KBM-7 (cell line): Measurements from ENCODE around the gene TEX11.
"Not testable (repeated sequence)": the region's sequence is repeated elsewhere in the genome, so short reads cannot be mapped to it uniquely, and the experiment has no call there.

Source experiments
- DNase-seq: peaks from one replicate; pipeline ENCODE4 v3.0.0-alpha.2; 2015
- in situ Hi-C: fragments of 300-500 bp; cut with MboI; formaldehyde crosslinking; loops from 2 replicates; pipeline ENCODE4 v1.14.3; 2020; ENCODE audit warnings: low sequenced_read_pairs, low pct_unique_long_range_greater_than_20kb, mixed read lengths

The TEX11 gene

GRCh38 chrX:70515692-70516091 lies 392.8 kb downstream of the TEX11 start:
- DNase-seq, in situ Hi-C loops: not testable (repeated sequence)

GRCh38 chrX:70515270-70515669 lies 393.2 kb downstream of the TEX11 start:
- in situ Hi-C loops, DNase-seq: not testable (repeated sequence)

- DNase-seq = peak; percentile 89
- in situ Hi-C loops = no loop called here
Observed at GRCh38 chrX:70509078-70509477, 399.4 kb downstream of the TEX11 start.

- in situ Hi-C loops = no loop called here
- peak; percentile 27 for DNase-seq
Observed at GRCh38 chrX:70508296-70508911, 400.1 kb downstream of the TEX11 start.

- DNase-seq = no peak
- in situ Hi-C loops = no loop called here
Observed at GRCh38 chrX:70505451-70505841, 403.1 kb downstream of the TEX11 start.

- no peak for DNase-seq
- in situ Hi-C loops = no loop called here
Observed at GRCh38 chrX:70504772-70505450, 403.6 kb downstream of the TEX11 start.

GRCh38 chrX:70500826-70501225 lies 407.7 kb downstream of the TEX11 start:
- in situ Hi-C loops = no loop called here
- DNase-seq = no peak

GRCh38 chrX:70498129-70498528 lies 410.4 kb downstream of the TEX11 start:
- in situ Hi-C loops = no loop called here
- no peak for DNase-seq

GRCh38 chrX:70497026-70497425 lies 411.5 kb downstream of the TEX11 start:
- in situ Hi-C loops = no loop called here

GRCh38 chrX:70496491-70496890 lies 412.0 kb downstream of the TEX11 start:
- in situ Hi-C loops = no loop called here
- no peak for DNase-seq

More at GRCh38 chrX:70497026-70497425, 411.5 kb downstream of the TEX11 start:
- DNase-seq = no peak

- in situ Hi-C loops = no loop called here
- DNase-seq = no peak
Observed at GRCh38 chrX:70494441-70494840, 414.1 kb downstream of the TEX11 start.

GRCh38 chrX:70488856-70489255 lies 419.7 kb downstream of the TEX11 start:
- DNase-seq = no peak
- in situ Hi-C loops = no loop called here

- DNase-seq = no peak
- in situ Hi-C loops = no loop called here
Observed at GRCh38 chrX:70485466-70485865, 423.0 kb downstream of the TEX11 start.

- in situ Hi-C loops = no loop called here
- DNase-seq = no peak
Observed at GRCh38 chrX:70482300-70482699, 426.2 kb downstream of the TEX11 start.

- DNase-seq = no peak
- in situ Hi-C loops = no loop called here
Observed at GRCh38 chrX:70481471-70482270, 426.8 kb downstream of the TEX11 start.

- in situ Hi-C loops = no loop called here
- DNase-seq = no peak
Observed at GRCh38 chrX:70480660-70481018, 427.9 kb downstream of the TEX11 start.

GRCh38 chrX:70479922-70480659 lies 428.4 kb downstream of the TEX11 start:
- in situ Hi-C loops = no loop called here
- DNase-seq = no peak

- no peak for DNase-seq
- in situ Hi-C loops = no loop called here
Observed at GRCh38 chrX:70479247-70479921, 429.1 kb downstream of the TEX11 start.
